Activated CD4-positive, alpha-beta memory T cell treated with anti-CD3 and anti-CD28 coated beads for 36 hours (primary cell): ENCODE measurements around the gene ZNF296. TPM values are rescaled to one million over a fixed set of nuclear protein-coding genes. Genes with fewer than 3 reads are reported as not detected.
"Not testable (repeated sequence)": the region's sequence is repeated elsewhere in the genome, so short reads cannot be mapped to it uniquely, and the experiment has no call there.

Experiments
- CTCF ChIA-PET: fragments of 350-600 bp; sonication (Branson Sonifier 250); formaldehyde crosslinking; loops from one replicate; lab custom pipeline; 2021; ENCODE audit warnings: antibody characterized with exemption, inconsistent platforms; lab: Charles Lee
- POLR2A ChIA-PET: fragments of 350-600 bp; sonication (Branson Sonifier 250); formaldehyde crosslinking; loops from one replicate; lab custom pipeline; 2021; ENCODE audit warnings: antibody characterized with exemption; lab: Charles Lee
- DNase-seq: peaks from one replicate; pipeline ENCODE4 v3.0.0-alpha.2; 2020
- H3K27ac Mint-ChIP-seq: one replicate; pipeline ENCODE4 v1.8.0; 2021; ENCODE audit warnings: mixed read lengths
- H3K27me3 Mint-ChIP-seq: one replicate; pipeline ENCODE4 v1.8.0; 2021; ENCODE audit warnings: mixed read lengths
- H3K36me3 Mint-ChIP-seq: one replicate; pipeline ENCODE4 v1.8.0; 2021; ENCODE audit warnings: mixed read lengths
- H3K4me1 Mint-ChIP-seq: one replicate; pipeline ENCODE4 v1.8.0; 2021; ENCODE audit warnings: low read depth, mixed read lengths
- H3K4me3 Mint-ChIP-seq: one replicate; pipeline ENCODE4 v1.8.0; 2021; ENCODE audit warnings: mild to moderate bottlenecking, mixed read lengths
- H3K9me3 Mint-ChIP-seq: one replicate; pipeline ENCODE4 v1.8.0; 2021; ENCODE audit warnings: mixed read lengths
- intact Hi-C: fragments of 100-400 bp; cut with micrococcal nuclease; formaldehyde crosslinking; loops from one replicate; pipeline ENCODE4 v1.15.1; 2023
- total RNA-seq, 2 experiments: library from RNA; stranded (reverse); gene quantifications; one replicate each; pipeline ENCODE4 v1.2.3, GENCODE V29; 2021

ZNF296 gene
- total RNA-seq, 2 experiments from 2014 or later, result 3.2 to 3.6 TPM

DNA sequence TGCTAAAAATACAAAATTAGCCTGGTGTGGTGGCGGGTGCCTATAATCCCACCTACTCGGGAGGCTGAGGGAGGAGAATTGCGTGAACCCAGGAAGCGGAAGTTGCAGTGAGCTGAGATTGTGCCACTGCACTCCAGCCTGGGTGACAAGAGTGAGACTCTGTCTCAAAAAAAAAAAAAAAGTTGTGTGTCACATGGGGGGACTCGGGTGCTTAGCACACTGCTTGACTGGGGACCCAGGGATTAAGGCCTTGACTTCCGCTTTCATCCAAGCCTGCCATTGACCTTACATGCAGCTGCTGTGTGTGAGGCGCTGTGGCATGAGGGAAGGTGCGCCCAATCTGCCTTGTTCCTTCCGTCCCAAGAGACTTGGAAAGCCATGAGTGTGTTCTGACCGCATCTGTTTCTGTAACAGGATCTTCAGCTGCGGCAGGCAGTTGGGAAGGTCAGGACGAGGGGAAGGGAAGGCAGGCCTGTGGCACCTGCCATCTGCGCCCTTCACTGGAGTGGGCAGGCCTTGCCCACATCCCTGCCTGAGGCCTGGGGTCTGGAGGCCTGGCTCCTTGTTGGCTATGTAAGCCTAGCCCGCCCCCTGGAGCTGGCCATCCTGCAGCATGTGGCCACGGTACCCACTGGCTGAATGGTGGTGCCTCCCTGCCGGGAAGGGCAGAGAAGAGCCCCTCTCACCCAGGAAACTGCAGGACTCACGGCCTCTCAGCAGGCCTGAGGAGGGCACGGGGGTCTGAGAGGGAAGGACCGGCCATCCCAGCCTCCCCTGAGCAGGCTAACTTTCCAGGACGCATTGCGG is 39.7 kb upstream of the ZNF296 start:
- Mint-ChIP-seq H3K36me3 (no peaks in the 10 kb centered on the region), H3K4me1 (peaks cover 45% of the 10 kb centered on the region), H3K9me3 (no peaks in the 10 kb centered on the region), H3K27ac (no peak overlapping the region), H3K27me3 (no peaks in the 10 kb centered on the region), H3K4me3 (no peak overlapping the region)
- DNase-seq, result no peak
- POLR2A ChIA-PET, result no interaction called here
- CTCF ChIA-PET, result no interaction called here
- intact Hi-C loops, result no loop called here

GRCh38 chr19:45114116-45114515 is 37.8 kb upstream of the ZNF296 start:
- no peak overlapping the region for H3K4me3 Mint-ChIP-seq
- no peak overlapping the region for H3K27ac Mint-ChIP-seq
- no peaks in the 10 kb centered on the region for H3K9me3 Mint-ChIP-seq
- intact Hi-C loops, result no loop called here
- peaks cover 48% of the 10 kb centered on the region for H3K4me1 Mint-ChIP-seq
- ChIA-PET POLR2A (no interaction called here), CTCF (no interaction called here)
- DNase-seq, result no peak
- no peaks in the 10 kb centered on the region for H3K27me3 Mint-ChIP-seq
- no peaks in the 10 kb centered on the region for H3K36me3 Mint-ChIP-seq

DNA sequence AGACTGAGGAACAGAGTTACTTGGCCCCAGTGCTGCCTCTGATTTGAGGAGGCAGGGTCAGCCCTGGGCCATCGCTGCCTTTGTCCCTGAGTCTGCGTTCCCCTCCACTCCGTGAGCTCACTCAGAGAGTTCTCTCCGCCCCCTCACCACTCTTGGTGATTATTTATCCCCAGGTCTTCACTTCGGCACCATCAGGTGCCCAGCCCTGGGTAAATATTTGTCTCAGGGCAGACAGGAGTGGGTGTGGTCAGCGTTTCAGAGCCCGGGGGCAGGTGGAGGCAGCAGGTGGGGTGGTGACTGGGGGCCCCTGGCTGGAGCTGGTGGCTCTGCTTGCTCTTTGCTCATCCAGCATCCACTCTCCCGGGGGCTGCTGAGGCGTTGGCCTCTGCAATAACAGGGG is 37.4 kb upstream of the ZNF296 start:
- H3K9me3 Mint-ChIP-seq, result no peaks in the 10 kb centered on the region
- no peaks in the 10 kb centered on the region for H3K36me3 Mint-ChIP-seq
- H3K27ac Mint-ChIP-seq, result no peak overlapping the region
- H3K4me1 Mint-ChIP-seq, result peaks cover 45% of the 10 kb centered on the region
- H3K27me3 Mint-ChIP-seq, result no peaks in the 10 kb centered on the region
- no peak for DNase-seq
- intact Hi-C loops, result no loop called here
- POLR2A ChIA-PET, result no interaction called here
- CTCF ChIA-PET, result interaction anchor here (1.0 kb wide), 1 partner anchor 54 kb away, joined by 3 read pairs; no protein-coding TSS in a partner anchor
- H3K4me3 Mint-ChIP-seq, result no peak overlapping the region

DNA sequence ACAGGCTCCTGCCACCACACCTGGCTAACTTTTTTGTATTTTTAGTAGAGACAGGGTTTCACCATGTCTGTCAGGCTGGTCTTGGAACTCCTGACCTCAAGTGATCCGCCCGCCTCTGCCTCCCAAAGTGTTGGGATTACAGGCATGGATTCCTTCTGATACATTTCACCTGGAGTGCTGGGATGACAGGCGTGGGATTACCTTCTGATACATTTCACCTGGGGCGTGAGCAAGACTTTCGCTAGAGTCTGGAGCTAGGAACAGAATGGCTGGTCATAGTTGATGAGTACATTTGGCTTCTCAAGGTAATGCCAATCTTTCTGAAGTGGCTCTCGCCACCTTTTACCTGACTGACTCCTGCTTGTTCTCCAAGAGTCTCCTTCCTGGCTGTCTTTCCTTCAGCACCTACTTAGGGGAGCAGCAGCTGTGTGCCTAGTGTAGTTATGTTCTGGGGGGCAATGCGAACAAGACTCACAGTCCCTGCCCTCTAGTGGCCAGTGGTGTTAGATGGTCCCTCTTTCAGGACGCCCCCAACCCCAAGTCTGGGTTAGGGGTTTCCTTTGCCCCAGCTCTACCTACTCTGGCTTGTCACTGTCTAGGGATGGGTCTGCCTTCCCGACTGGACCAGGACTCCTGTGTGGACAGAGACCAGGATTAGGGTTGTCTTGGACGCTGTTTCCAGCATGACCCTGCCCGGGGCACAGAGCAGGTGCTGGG is 36.0 kb upstream of the ZNF296 start:
- H3K27ac Mint-ChIP-seq, result no peak overlapping the region
- peaks cover 34% of the 10 kb centered on the region for H3K4me1 Mint-ChIP-seq
- no peak overlapping the region for H3K4me3 Mint-ChIP-seq
- no peaks in the 10 kb centered on the region for H3K9me3 Mint-ChIP-seq
- DNase-seq, result no peak
- CTCF ChIA-PET, result interaction anchor here (1.0 to 1.3 kb wide), 2 partner anchors 10 to 16 kb away, joined by 3 to 4 read pairs; no protein-coding TSS in a partner anchor
- H3K36me3 Mint-ChIP-seq, result no peaks in the 10 kb centered on the region
- intact Hi-C loops, result no loop called here
- POLR2A ChIA-PET, result no interaction called here
- no peaks in the 10 kb centered on the region for H3K27me3 Mint-ChIP-seq

- no peaks in the 10 kb centered on the region for H3K36me3 Mint-ChIP-seq
- no peaks in the 10 kb centered on the region for H3K27me3 Mint-ChIP-seq
- H3K4me3 Mint-ChIP-seq, result no peak overlapping the region
- intact Hi-C loops, result no loop called here
- POLR2A ChIA-PET, result no interaction called here
- no peak overlapping the region for H3K27ac Mint-ChIP-seq
- H3K9me3 Mint-ChIP-seq, result no peaks in the 10 kb centered on the region
- H3K4me1 Mint-ChIP-seq, result peaks cover 20% of the 10 kb centered on the region
- DNase-seq, result peak; percentile 30
- CTCF ChIA-PET, result interaction anchor here (0.9 to 1.3 kb wide), 2 partner anchors 8 to 18 kb away, joined by 3 to 4 read pairs; partner anchors contain the start of gene PPP1R37
Observed at GRCh38 chr19:45110851-45111266, 34.6 kb upstream of the ZNF296 start.

GRCh38 chr19:45107621-45108150 is 31.4 kb upstream of the ZNF296 start:
- POLR2A ChIA-PET, result no interaction called here
- no peaks in the 10 kb centered on the region for H3K27me3 Mint-ChIP-seq
- CTCF ChIA-PET, result interaction anchor here (2.2 kb wide), 1 partner anchor 18 kb away, joined by 5 read pairs; no protein-coding TSS in a partner anchor
- no peaks in the 10 kb centered on the region for H3K36me3 Mint-ChIP-seq
- no peak for DNase-seq
- no peak overlapping the region for H3K27ac Mint-ChIP-seq
- H3K9me3 Mint-ChIP-seq, result no peaks in the 10 kb centered on the region
- H3K4me1 Mint-ChIP-seq, result peaks cover 33% of the 10 kb centered on the region
- intact Hi-C loops, result no loop called here
- H3K4me3 Mint-ChIP-seq, result no peak overlapping the region

DNA sequence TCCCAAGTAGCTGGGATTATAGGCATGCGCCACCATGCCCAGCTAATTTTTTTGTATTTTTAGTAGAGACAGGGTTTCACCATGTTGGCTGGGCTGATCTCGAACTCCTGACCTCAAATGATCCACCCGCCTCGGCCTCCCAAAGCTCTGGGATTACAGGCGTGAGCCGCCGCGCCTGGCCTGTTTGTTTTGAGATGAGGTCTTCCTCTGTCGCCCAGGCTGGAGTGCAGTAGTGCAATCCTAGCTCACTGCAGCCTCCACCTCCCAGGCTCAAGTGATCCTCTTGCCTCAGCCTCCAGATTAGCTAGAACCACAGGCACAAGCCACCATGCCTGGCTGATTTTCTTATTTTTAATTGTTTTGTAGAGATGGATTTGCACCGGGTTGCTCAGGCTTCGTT is 30.1 kb upstream of the ZNF296 start:
- intact Hi-C loops, POLR2A ChIA-PET, DNase-seq, H3K27me3 Mint-ChIP-seq, H3K9me3 Mint-ChIP-seq, H3K4me3 Mint-ChIP-seq, H3K36me3 Mint-ChIP-seq, H3K27ac Mint-ChIP-seq: not testable (repeated sequence)
- CTCF ChIA-PET, result interaction anchor here (2.2 kb wide), 1 partner anchor 19 kb away, joined by 5 read pairs; no protein-coding TSS in a partner anchor
- peaks cover 40% of the 10 kb centered on the region for H3K4me1 Mint-ChIP-seq

DNA sequence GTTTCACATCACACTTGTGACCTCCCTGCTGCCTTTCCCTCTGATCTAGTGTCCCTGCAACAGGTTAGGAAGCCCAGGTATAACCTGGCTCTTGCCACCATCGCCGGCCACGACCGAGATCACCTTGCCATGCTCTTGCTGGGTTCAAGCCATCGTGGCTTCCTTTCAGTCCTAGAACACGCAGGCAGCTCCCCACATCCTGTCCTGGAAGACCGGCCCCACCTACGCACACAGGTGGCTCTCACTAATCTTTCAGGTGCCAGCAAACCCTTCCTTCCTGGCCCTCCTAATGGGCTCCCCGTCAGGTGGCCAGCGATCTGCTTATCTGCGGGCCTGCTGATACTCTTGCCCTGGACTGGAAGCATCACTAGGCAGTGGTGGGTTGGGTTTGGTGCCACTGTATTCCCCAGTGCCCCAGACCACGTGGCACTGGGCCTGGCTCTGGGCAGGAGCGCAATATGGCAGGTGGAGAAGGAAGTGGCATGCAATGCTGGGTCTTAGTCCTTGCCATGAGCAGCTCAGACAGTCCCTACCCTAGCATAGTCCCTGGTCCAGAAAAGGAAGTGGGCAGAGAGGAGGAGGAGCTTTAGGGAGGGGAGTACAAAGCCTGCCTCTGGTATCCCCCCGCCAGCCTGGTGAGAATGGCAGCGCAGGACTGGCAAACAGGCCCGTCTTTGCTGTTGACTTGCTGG is 28.5 kb upstream of the ZNF296 start:
- intact Hi-C loops, result no loop called here
- POLR2A ChIA-PET, result interaction anchor here (1.4 kb wide), 1 partner anchor 12 kb away, joined by 3 read pairs; no protein-coding TSS in a partner anchor
- CTCF ChIA-PET, result no interaction called here
- Mint-ChIP-seq H3K27me3 (no peaks in the 10 kb centered on the region), H3K27ac (no peak overlapping the region), H3K36me3 (no peaks in the 10 kb centered on the region), H3K4me3 (no peak overlapping the region), H3K9me3 (no peaks in the 10 kb centered on the region), H3K4me1 (peaks cover 31% of the 10 kb centered on the region)
- peak; percentile 34 for DNase-seq

DNA sequence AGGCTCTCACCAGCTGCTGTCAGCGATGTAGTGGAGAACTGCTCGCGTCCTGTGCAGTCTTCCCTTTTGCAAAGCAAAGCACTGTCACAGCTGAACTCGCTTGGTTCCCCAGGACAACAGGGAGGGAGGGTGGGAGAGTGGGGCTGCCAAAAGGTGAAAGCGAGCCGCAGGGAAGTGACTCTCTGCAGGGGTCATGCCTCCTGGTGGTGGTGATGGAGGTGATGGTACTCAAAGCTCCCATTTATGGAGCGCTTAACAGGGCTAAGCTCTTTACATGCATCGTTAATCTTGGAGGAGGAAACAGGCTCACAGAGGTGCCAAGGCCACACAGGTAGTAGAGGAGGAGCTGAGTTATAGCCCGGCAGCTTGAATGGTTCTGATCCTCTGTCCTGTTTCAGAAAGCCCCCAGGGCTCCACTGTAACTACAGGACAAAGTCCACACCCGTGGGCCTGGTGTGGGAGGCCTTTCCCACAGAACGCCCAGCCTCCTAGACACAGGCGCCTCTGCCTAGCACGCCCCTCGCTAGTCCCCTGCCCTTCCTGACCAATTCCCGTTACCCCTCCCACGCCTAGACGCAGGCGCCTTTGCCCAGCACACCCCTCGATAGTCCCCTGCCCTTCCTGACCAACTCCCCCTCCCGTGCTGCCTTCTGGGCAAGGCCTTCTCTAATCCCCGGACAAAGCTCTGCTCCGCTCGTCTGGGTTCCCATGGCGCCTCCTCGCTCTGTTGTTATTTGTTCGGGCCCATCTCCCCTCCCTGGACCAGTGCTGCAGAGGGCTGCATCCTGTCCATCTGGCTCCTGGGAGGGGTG is 27.4 kb upstream of the ZNF296 start:
- no peaks in the 10 kb centered on the region for H3K9me3 Mint-ChIP-seq
- no peak overlapping the region for H3K27ac Mint-ChIP-seq
- no peaks in the 10 kb centered on the region for H3K27me3 Mint-ChIP-seq
- H3K4me1 Mint-ChIP-seq, result peaks cover 33% of the 10 kb centered on the region
- ChIA-PET CTCF (interaction anchor here (0.8 to 1.1 kb wide), 5 partner anchors 12 to 100 kb away, joined by 3 to 4 read pairs (median 3); no protein-coding TSS in a partner anchor), POLR2A (interaction anchor here (1.1 kb wide), 1 partner anchor 11 kb away, joined by 4 read pairs; no protein-coding TSS in a partner anchor)
- intact Hi-C loops, result no loop called here
- no peaks in the 10 kb centered on the region for H3K36me3 Mint-ChIP-seq
- no peak for DNase-seq
- no peak overlapping the region for H3K4me3 Mint-ChIP-seq

- ChIA-PET CTCF (interaction anchor here (0.8 to 1.2 kb wide), 6 partner anchors 9 to 100 kb away, joined by 3 to 4 read pairs (median 4); no protein-coding TSS in a partner anchor), POLR2A (interaction anchor here (1.1 kb wide), 1 partner anchor 11 kb away, joined by 4 read pairs; no protein-coding TSS in a partner anchor)
- DNase-seq, result peak; percentile 57
- peaks cover 36% of the 10 kb centered on the region for H3K4me1 Mint-ChIP-seq
- H3K27ac Mint-ChIP-seq, result peak overlapping the region; percentile 8
- intact Hi-C loops, result no loop called here
- no peak overlapping the region for H3K4me3 Mint-ChIP-seq
- H3K36me3 Mint-ChIP-seq, result no peaks in the 10 kb centered on the region
- no peaks in the 10 kb centered on the region for H3K27me3 Mint-ChIP-seq
- H3K9me3 Mint-ChIP-seq, result no peaks in the 10 kb centered on the region
Observed at GRCh38 chr19:45103156-45103507, 26.9 kb upstream of the ZNF296 start.

DNA sequence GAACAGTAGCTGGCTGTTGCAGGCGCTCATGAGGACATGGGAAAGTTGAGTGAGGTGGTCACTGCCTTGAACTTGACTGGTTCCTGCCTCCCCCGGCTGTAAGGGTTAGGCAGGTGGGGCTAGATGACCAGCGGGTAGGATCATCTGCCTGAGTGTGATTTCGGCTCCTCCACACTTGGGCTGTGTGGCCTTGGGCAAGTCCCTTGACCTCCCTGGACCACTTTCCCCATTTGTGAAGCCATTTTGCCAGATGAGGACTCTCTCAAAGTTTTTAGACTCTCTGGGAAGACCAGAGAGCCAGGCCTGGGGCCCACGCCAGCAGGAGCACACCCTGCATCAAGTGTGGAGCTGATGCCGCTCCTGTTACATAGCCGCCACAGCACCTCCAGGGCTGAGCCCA is 26.2 kb upstream of the ZNF296 start:
- DNase-seq, result no peak
- ChIA-PET CTCF (interaction anchor here (1.0 to 1.2 kb wide), 2 partner anchors 9 to 24 kb away, joined by 4 read pairs; no protein-coding TSS in a partner anchor), POLR2A (no interaction called here)
- Mint-ChIP-seq H3K4me3 (no peak overlapping the region), H3K27me3 (no peaks in the 10 kb centered on the region), H3K36me3 (no peaks in the 10 kb centered on the region), H3K27ac (no peak overlapping the region), H3K4me1 (peaks cover 40% of the 10 kb centered on the region), H3K9me3 (no peaks in the 10 kb centered on the region)
- intact Hi-C loops, result no loop called here
